Activated T-cell treated with anti-CD3 and anti-CD28 coated beads, Interleukin-2, amount 50 U/mL, for 72 hours (primary cell): Measurements from ENCODE around the gene TBC1D8. TPM values are rescaled to one million over a fixed set of nuclear protein-coding genes. Genes with fewer than 3 reads are reported as not detected.
"Not testable (repeated sequence)": the region's sequence is repeated elsewhere in the genome, so short reads cannot be mapped to it uniquely, and the experiment has no call there.

Source experiments
- ATAC-seq, 2 donors: fragments of 150-1000 bp; cut with Tn5 transposase; replicated peaks in 1 of 2; 2 replicates each; pipeline ENCODE4 v1.10.0; 2021; ENCODE audit warnings: moderate library complexity in 2 of 2, mild to moderate bottlenecking in 1 of 2
- DNase-seq, 2 donors: peaks; one replicate each; pipeline ENCODE4 v3.0.0; 2021 to 2022; ENCODE audit warnings: mixed read lengths in 1 of 2
- H3K27ac Mint-ChIP-seq: one replicate; pipeline ENCODE4 v1.8.0; 2022; ENCODE audit warnings: mild to moderate bottlenecking, moderate library complexity, mixed read lengths
- H3K27me3 Mint-ChIP-seq: one replicate; pipeline ENCODE4 v1.8.0; 2022; ENCODE audit warnings: low read depth, mixed read lengths
- H3K36me3 Mint-ChIP-seq, 2 donors: one replicate each; pipeline ENCODE4 v1.8.0; 2022; ENCODE audit warnings: mixed read lengths in 2 of 2, mild to moderate bottlenecking in 1 of 2; ENCODE audit not compliant: insufficient read depth in 2 of 2
- H3K4me1 Mint-ChIP-seq: one replicate; pipeline ENCODE4 v1.8.0; 2022; ENCODE audit warnings: low read depth, mixed read lengths
- H3K4me3 Mint-ChIP-seq, 2 donors: one replicate each; pipeline ENCODE4 v1.8.0; 2022; ENCODE audit warnings: mild to moderate bottlenecking in 2 of 2, mixed read lengths in 2 of 2, moderate library complexity in 2 of 2
- H3K9me3 Mint-ChIP-seq, 2 donors: one replicate each; pipeline ENCODE4 v1.8.0; 2022; ENCODE audit warnings: mixed read lengths in 2 of 2
- total RNA-seq, 2 donors: library from RNA; stranded (reverse); gene quantifications; one replicate each; pipeline ENCODE4 v1.2.3, GENCODE V29; 2022

The TBC1D8 gene
- total RNA-seq, 2 donors from 2014 or later = 5.2 to 8.3 TPM

DNA sequence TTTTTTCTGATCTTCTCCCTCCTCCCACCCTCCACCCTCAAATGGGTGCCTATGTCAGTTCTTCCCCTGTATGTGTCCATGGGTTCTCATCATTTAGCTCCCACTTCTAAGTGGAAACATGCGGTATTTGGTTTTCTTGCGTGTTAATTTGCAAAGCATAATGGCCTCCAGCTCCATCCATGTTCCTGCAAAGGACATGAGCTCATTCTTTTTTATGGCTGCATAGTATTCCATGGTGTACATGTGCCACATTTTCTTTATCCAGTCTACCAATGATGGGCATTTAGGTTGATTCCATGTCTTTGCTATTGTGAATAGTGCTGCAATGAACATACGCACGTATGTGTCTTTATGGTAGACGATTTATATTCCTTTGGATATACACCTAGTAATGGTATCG lies 100.3 kb downstream of the TBC1D8 start:
- H3K4me3 Mint-ChIP-seq, ATAC-seq, DNase-seq, H3K4me1 Mint-ChIP-seq, H3K27me3 Mint-ChIP-seq, H3K9me3 Mint-ChIP-seq, H3K27ac Mint-ChIP-seq, H3K36me3 Mint-ChIP-seq: not testable (repeated sequence)

DNA sequence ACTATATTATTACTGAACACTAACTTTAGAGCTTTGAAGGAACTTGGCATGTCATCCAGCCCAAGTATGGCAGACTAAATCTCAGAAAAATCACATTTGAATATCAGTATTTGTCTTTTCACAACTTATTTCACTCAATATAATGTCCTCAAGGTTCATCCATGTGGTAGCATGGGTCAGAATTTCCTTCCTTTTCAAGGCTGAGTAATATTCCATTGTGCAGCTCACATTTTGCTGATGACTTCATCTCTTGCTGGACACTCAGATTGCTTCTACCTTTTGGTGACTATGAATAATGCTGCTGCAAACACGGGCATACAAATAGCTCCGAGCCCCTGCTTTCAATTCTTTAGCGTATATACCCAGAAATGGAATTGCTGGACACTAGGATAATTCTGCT lies 102.4 kb downstream of the TBC1D8 start:
- Mint-ChIP-seq H3K9me3 (no peaks in the 10 kb centered on the region), H3K27me3 (no peaks in the 10 kb centered on the region), H3K4me1 (no peaks in the 10 kb centered on the region), H3K4me3 (no peak overlapping the region), H3K27ac (no peak overlapping the region), H3K36me3 (no peaks in the 10 kb centered on the region)
- ATAC-seq (no peak), DNase-seq (no peak)

DNA sequence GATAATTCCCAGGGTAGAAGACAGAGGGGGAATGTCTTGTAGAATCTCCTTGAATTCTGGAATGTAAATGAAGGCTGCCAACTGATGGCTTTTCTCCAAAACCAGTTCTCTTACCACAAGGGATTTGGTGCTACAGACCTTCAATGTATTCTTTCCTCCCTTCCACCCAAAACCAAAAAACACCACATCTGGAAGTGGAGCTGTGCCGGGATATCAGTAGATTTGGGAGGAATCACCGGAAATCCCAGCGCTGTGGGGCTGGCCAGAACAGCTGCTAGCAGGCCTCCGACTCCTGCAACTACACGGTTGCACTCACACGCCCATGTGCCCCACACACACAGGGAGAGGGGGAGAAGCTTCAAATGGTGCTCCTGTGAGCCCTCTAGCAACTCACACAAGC lies 103.4 kb downstream of the TBC1D8 start:
- Mint-ChIP-seq H3K27me3 (no peaks in the 10 kb centered on the region), H3K4me3 (no peak overlapping the region), H3K9me3 (no peaks in the 10 kb centered on the region), H3K4me1 (no peaks in the 10 kb centered on the region), H3K27ac (no peak overlapping the region), H3K36me3 (no peaks in the 10 kb centered on the region)
- DNase-seq = no peak
- ATAC-seq = no peak

DNA sequence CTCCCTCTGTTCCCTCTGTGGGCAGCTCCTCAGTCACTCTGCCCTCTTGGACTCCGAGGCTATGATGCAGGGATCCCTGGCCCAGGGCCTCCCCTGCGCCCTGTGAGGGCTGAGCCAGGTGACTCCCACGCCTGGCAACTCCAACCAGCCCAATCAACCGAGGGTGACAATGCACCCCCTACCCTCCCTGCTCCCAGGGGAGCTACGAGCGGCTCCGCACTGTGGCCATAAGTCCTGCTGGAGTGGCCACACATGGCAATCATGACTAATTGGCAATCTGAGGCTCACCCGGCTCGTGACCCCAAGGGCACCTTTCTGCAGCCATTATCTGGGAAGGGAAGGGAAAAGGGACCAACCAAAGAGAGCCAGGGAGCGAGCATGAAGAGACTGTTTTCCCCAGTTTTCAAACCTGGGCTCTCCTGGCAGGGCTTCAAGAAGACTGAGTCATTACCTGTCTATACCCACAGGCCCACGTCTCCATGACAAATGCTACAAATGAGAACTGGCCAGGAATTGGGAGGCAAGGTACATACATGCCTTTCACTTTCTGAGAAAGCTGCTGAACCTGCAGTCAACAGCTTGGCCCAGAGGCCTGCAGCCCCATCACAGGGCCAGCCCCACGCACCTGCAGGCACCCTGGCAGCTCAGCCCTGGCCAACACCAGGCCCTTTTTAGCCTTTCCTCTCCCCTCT lies 104.0 kb downstream of the TBC1D8 start:
- Mint-ChIP-seq H3K27ac (no peak overlapping the region), H3K9me3 (no peaks in the 10 kb centered on the region), H3K4me3 (no peak overlapping the region), H3K4me1 (no peaks in the 10 kb centered on the region), H3K36me3 (no peaks in the 10 kb centered on the region), H3K27me3 (no peaks in the 10 kb centered on the region)
- ATAC-seq (peak in 1 of 2 donors; percentile 48), DNase-seq (no peak)

DNA sequence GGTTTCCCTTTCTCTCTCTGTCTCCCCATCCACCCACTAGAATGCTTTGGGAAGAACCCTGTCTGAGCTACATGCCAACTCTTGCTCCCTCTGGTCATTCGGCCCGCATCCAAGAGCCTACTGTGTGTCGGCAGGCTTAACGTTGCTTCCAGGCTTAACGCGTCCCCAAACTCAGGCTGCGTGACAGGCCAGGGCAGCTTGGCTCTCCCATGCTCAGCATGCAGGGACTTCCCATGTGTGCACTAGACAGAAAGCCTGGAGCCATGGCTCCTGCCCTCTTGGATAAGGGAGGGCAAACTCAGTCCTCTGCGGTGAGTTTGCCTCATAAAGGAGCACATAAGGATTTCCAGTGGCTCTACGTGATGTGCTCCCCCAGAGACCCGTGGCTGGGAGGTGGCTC lies 105.9 kb downstream of the TBC1D8 start:
- Mint-ChIP-seq H3K36me3 (no peaks in the 10 kb centered on the region), H3K9me3 (no peaks in the 10 kb centered on the region), H3K4me3 (no peak overlapping the region), H3K27ac (no peak overlapping the region), H3K27me3 (no peaks in the 10 kb centered on the region), H3K4me1 (no peaks in the 10 kb centered on the region)
- no peak for DNase-seq
- ATAC-seq = no peak

DNA sequence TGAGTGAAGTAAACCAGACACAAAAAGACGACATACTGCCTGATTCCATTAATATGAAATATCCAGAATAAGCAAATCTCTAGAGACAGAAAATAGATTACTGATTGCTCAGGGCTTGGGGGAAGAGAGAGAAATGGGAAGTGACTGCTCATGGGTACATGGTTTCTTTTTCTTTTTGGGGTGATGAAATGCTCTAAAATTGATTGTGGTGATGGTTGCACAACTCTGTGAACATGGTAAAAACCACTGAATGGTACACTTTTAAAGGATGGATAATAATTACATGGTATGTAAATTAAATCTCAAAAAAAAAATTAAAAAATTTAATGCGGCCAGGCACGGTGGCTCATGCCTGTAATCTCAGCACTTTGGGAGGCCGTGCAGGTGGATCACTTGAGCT lies 109.8 kb downstream of the TBC1D8 start:
- H3K27me3 Mint-ChIP-seq = no peaks in the 10 kb centered on the region
- H3K9me3 Mint-ChIP-seq = no peaks in the 10 kb centered on the region
- ATAC-seq (no peak), DNase-seq (no peak)
- peak overlapping the region; percentile 71 for H3K27ac Mint-ChIP-seq
- H3K4me3 Mint-ChIP-seq = no peak overlapping the region
- no peaks in the 10 kb centered on the region for H3K36me3 Mint-ChIP-seq
- peaks cover 19% of the 10 kb centered on the region for H3K4me1 Mint-ChIP-seq

DNA sequence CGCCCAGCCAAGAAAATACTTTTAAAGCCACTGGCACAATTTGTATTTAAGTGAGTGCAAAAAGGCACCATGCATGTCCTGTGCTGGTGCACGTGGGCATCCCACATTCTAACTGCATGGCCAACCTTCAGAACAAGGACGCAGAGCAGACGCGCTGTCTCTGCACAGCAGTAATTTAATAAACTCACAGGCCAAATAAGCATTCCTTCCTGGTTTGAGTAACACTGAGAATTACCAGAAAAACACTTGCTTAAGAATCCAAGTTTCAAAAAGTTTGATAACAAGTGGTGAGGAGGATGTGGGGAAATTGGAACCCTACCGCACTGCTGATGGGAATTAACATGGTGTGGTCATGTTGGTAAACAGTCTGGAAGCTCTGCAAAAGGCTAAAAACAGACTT lies 110.4 kb downstream of the TBC1D8 start:
- DNase-seq = no peak
- Mint-ChIP-seq H3K9me3 (no peaks in the 10 kb centered on the region), H3K27ac (no peak overlapping the region), H3K27me3 (no peaks in the 10 kb centered on the region), H3K4me3 (no peak overlapping the region), H3K36me3 (no peaks in the 10 kb centered on the region), H3K4me1 (peaks cover 19% of the 10 kb centered on the region)
- ATAC-seq = no peak

DNA sequence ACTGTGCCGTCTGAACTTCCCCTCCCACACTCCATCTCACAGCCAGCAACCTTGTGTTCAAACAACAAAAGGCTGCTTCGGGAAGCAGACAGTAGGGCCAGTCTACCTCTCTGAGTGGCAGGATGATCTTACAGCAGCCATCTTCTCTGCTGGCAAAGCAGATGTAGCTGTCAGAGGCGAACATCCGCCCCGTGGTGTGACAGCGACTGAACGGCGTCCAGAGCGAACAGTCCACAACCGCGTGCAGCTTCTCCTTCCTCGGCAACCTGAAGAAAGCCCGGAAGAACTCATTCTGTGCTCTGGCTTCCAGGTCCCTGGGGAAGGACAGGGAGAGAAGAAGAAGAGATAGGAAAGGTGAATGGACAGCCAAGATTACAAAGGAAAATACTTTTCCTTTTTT lies 111.1 kb downstream of the TBC1D8 start:
- Mint-ChIP-seq H3K27ac (no peak overlapping the region), H3K9me3 (no peaks in the 10 kb centered on the region), H3K4me3 (no peak overlapping the region), H3K36me3 (no peaks in the 10 kb centered on the region), H3K4me1 (peaks cover 19% of the 10 kb centered on the region), H3K27me3 (no peaks in the 10 kb centered on the region)
- ATAC-seq = no peak
- DNase-seq = no peak

DNA sequence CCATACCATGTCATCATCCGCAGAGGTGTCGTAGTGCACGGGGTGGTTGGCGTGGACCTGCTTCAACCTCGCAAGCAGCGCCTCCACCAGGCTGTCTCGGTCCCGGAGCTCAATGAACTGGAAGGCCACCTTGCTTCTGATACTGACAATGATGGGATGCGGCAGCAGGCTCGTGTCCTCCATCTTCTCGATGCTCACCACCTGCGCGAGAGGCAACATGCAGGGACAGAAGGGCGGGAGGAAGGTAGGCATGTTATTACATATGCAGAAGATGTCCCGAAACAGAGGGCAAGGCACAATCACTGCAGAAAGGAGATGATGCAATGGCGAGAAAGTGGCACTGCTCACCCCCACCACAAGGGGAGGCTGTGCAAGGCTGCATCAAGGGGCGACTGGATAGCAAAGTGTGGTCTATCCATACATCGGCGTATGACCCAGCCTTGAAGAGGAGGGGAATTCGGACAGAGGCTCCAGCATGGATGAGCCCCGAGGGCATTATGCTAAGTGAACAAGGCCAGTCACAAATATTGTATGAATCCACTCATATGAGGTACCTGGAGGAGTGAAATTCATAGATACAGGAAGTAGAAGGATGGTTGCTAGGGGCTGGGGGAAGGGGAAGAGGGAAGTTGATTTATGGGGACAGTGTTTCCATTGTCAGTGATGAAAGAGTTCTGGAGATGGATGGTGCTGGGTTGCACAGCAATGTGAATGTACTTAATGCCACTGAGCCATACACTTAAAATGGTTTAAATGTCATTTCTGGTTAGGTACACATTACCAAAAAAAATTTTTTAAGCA lies 112.5 kb downstream of the TBC1D8 start:
- Mint-ChIP-seq H3K27me3 (no peaks in the 10 kb centered on the region), H3K9me3 (no peaks in the 10 kb centered on the region), H3K4me1 (peaks cover 19% of the 10 kb centered on the region), H3K4me3 (peak overlapping the region; percentile 16 to 56), H3K36me3 (no peaks in the 10 kb centered on the region), H3K27ac (peak overlapping the region; percentile 66)
- peak; percentile 37 to 46 for DNase-seq
- ATAC-seq = peak; percentile 45 to 75

DNA sequence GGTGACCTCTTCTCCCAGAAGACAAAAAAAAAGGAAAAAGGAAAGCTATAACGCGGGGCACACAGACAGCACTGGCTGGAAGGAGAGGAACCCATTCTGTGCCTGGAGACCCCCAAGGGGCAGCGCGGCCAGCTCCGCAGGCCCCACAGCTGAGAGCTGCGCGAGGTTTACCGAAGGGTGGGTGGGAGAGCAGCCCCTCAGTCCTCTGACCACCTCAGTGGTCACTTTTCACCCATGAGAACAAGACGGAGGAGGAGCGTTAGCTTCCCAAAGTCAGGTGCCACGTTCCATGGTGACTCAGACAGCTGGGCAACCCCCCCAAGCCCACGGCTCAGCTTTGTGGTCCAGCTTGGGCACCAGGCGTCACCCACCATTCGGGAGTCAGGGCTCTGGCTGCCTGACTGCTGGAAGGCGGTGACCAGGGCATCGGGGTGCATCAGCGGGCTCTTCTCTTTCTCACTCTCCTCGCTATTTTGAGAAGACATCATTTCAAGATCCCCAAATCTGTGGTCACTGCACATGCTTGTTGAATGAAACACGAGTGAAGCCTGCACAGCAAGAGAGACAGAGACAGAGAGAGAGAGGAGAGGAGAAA lies 113.9 kb downstream of the TBC1D8 start:
- no peak for DNase-seq
- Mint-ChIP-seq H3K4me1 (peaks cover 19% of the 10 kb centered on the region), H3K9me3 (no peaks in the 10 kb centered on the region), H3K27me3 (no peaks in the 10 kb centered on the region), H3K36me3 (no peaks in the 10 kb centered on the region), H3K4me3 (peak overlapping the region in 1 of 2 donors; percentile 56), H3K27ac (peak overlapping the region; percentile 81)
- no peak for ATAC-seq

DNA sequence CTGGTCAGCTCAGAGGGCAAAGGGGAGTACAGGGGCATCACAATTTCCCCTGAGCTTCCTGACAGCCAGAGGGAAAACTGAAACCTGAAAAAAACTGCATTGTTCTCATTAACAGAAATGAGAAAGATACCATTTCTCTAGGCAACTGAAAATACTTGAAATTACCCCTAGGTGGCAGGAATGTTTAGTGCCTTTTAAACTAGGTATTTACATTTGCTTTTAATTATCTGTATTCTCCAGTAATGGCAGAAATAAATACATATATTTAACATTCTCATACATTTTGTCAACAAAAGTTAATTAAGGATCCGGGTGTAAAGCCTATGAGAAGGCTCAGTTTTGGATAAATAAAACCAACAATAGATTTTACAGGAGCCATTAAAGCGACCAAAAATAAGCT lies 114.6 kb downstream of the TBC1D8 start:
- Mint-ChIP-seq H3K9me3 (no peaks in the 10 kb centered on the region), H3K4me3 (no peak overlapping the region), H3K27me3 (no peaks in the 10 kb centered on the region), H3K4me1 (peaks cover 19% of the 10 kb centered on the region), H3K27ac (peak overlapping the region; percentile 81), H3K36me3 (no peaks in the 10 kb centered on the region)
- DNase-seq (no peak), ATAC-seq (no peak)

DNA sequence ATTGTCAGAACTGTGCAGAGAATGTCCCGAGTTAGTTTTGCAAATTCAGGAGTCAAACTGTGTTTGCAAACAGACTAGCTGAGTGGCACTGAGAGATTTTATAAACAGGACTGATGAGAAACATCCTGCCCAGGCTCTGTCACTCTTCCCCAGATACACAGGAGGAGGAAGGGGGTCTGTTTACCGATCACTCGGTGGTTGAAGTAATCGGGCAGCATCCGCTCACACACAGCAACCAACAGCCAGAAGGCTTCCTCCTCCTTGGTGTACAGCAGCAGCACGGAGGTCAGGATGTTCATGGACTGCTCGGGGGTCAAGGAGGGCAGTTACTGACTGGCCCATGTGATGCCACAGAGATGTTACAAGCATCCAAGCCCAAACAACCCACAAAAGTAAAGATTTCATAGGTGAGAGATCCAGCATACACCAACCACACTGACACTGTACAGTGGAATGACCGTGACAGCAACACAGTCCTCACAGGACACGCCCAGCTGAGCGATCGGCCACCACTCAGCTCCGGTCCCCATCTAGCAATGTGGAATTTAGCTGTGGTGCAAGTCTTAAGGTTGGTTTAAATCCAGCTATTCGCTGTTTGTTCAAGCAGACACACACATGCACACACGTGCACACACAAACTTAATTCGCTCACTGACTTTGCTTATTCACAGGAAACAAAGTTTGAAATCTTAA lies 119.0 kb downstream of the TBC1D8 start:
- Mint-ChIP-seq H3K27ac (no peak overlapping the region), H3K4me1 (no peaks in the 10 kb centered on the region), H3K36me3 (no peaks in the 10 kb centered on the region), H3K27me3 (no peaks in the 10 kb centered on the region), H3K9me3 (no peaks in the 10 kb centered on the region), H3K4me3 (no peak overlapping the region)
- ATAC-seq (no peak), DNase-seq (no peak)
